Measurements from ENCODE around the gene RXRA.

The RXRA gene

DNA sequence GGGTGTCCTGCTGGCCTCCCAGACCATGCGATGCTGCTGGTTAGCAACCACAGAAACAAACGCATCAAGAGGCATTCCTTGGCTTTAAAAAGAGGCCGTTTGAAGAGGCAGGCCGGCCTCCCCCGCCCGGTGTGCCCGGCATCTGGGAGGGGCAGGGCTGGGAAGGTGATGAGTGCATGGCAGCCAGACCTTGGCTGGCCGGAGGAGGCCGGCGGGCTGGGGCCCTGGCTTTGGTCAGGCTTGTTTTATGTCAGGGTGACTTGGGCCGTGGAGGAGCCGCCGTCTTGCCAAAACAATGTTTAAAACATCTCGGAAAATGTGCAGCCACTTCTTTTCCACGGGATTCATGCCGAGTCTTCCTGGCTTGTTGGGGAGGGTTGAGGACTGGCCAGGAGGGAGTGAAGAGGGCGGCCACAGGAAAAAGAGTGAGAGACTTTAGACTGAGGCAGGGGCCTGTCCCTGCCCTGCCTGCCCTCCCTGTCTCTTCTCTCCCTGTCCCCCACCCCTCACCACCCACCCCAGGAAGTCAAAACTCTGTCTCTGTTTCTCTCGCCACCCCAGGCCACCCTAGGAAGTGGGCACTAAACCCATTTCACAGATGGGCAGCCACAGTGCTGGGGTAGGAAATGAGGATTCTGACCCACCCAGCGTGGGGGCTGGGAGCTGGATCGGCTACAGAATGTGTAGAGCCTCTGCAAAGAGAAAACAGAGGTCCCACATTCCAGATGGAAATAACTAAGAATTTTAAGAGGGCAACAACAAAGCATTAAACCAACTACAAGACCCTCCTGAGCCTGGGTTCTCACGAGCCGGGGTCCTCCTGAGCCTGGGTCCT, 143.0 kb downstream of the RXRA start:
- DNase-seq (ENCODE audit: low read depth in 2 of 2): no peak

DNA sequence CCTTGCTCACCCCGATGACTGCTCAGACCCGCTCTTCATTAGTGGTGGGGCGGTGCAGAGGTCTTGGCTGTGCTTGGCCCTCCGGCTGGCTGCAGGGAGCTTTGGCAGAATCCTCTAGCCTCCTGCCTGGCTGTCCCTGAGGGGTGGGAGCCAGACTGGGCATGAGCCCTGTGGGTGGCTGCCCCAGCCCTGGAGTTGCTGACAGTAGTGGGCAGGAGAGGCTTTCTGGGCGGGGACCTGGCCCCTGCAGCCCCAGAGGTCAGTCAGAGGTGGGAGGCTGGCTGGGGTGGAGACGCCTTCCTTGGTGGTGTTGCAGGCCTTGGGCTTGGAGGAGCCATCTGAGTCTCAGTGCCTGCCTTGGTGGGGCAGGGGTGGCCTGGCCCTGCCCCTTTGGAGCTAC, 146.0 kb downstream of the RXRA start:
- no peak for DNase-seq (ENCODE audit: low read depth in 2 of 2)

- no peak for DNase-seq (ENCODE audit: low read depth in 2 of 2)
Measured at GRCh38 chr9:134473141-134474054, 147.1 kb downstream of the RXRA start.

DNA sequence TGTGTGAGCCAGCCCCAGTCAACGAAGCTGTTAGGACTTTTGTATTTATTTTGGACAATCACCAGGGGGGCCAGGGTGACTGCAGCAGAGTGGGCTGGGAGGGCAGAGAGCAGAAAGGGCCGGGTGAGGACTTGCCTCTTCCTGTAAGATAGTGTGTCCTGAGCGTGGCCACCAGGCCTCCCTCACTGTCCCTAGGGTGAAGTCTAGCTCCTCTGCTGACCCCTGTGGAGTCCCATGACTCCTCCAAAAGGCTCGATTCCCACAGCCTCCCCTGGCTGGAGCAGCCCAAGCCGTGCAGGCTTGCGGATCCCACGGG, 147.8 kb downstream of the RXRA start:
- DNase-seq (ENCODE audit: low read depth in 2 of 2): no peak

DNA sequence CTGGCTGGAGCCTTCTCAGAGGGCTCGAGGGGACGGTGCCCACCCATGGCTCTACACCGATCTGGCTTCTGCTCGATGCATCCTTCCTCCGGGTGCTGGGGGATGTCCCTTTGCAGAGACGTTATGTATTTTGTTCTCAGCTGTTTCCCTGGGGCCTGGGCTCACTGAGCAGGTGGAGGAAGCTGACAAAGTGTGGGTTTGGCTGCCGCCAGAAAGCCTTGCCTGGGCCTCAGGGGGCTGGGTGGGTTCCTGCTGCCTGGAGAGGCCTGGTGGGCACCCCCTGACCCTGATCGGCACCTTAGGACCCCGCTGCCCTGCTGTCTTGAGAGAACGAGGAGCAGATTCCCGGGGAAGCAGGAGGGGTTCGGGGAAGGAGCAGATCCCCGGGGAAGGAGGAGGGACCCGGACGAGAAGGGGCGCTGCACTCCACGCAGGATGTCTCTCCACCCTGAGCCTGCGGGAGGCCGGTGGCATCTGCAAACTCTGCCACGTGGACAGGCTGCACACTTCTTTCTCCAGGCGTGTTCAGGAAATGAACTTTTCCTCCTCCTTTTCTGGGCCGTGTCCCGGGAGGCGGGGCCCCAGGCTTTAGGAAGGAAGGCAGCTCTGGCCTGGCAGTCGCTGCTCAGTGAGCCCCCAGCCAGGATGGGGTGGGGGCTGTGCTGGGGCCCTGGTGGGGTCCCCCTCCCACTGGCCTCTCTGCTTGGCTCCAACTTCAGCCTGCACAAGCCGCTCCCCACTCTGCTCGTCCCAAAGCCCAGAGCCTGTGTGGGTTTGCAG, 148.9 kb downstream of the RXRA start:
- no peak for DNase-seq (ENCODE audit: low read depth in 2 of 2)

GRCh38 chr9:134476272-134476941, 150.2 kb downstream of the RXRA start:
- no peak for DNase-seq (ENCODE audit: low read depth in 2 of 2)

- no peak for DNase-seq (ENCODE audit: low read depth in 2 of 2)
Measured at GRCh38 chr9:134476942-134477335, 150.7 kb downstream of the RXRA start.

DNA sequence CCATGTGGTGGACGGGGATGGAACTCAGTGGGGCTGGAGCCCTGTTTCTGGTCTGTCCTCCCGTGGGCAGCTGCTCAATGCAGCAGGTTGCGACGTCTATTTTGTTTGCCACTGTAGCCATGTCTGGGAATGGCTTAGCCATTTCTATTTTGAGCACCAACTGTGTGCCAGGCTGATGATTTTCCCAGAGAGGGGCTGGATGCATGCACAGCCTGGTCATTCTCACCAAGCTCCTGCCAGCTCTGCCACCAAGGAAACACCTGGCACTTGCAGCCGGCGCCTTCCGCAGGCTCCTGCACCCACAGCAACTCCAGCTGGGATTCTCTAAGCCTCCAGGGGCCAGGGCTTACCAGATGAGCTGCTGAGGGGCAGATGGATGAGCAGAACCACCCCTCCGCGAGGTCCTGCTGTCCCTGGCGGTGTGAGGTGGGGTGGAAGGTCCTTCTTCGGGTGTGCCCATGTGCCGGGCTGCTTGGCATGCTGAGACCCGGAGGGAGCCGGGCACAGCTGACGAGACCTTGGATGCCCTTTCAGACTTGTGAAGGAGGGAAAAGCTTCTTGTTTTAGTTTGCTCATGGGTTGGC, 151.2 kb downstream of the RXRA start:
- DNase-seq (ENCODE audit: low read depth in 2 of 2): no peak

- no peak for DNase-seq (ENCODE audit: low read depth in 2 of 2)
Measured at GRCh38 chr9:134477927-134478326, 151.7 kb downstream of the RXRA start.

- no peak for DNase-seq (ENCODE audit: low read depth in 2 of 2)
Measured at GRCh38 chr9:134481762-134482161, 155.5 kb downstream of the RXRA start.

DNA sequence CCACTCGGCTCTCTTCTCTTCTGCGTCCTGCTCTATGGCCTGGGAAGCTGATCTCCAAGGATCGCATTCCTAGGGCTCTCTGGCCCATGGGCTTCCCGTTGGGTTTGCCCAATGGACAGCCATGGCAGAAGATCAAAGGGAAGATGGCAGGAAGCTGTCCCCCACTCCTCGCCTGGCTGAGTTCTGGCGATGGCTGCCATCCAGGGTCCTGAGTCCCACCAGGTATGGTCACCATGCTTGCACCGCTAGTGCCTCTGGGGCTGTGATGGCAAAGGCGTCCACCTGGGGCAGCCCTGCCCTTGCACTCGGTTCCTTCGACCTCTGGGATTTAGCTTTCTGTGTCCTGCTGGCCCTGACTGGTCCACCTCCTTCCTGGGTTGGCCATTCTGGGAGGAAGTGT, 156.0 kb downstream of the RXRA start:
- DNase-seq (ENCODE audit: low read depth in 2 of 2): no peak

GRCh38 chr9:134483361-134484184, 157.3 kb downstream of the RXRA start:
- no peak for DNase-seq (ENCODE audit: low read depth in 2 of 2)

DNA sequence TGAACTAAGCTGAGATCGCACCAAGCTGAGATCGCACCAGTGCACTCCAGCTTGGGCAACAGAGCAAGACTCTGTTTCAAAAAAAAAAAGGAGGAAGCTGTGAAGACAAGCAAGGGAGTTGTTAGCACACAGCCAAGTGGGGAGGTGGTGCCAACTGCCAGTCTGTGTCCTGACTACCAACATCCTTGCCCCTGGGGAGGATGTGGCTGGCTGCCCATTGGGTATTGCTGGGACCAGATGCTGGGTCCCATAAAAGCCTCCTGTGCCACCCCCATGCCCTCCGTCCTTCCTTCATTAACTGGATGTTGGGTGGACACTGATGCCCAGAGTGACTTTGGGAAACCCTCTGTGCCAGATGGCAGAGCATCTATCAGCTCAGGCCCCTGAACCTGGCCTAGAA, 158.2 kb downstream of the RXRA start:
- no peak for DNase-seq (ENCODE audit: low read depth in 2 of 2)

- DNase-seq (ENCODE audit: low read depth in 2 of 2): no peak
Measured at GRCh38 chr9:134485653-134486052, 159.4 kb downstream of the RXRA start.

DNA sequence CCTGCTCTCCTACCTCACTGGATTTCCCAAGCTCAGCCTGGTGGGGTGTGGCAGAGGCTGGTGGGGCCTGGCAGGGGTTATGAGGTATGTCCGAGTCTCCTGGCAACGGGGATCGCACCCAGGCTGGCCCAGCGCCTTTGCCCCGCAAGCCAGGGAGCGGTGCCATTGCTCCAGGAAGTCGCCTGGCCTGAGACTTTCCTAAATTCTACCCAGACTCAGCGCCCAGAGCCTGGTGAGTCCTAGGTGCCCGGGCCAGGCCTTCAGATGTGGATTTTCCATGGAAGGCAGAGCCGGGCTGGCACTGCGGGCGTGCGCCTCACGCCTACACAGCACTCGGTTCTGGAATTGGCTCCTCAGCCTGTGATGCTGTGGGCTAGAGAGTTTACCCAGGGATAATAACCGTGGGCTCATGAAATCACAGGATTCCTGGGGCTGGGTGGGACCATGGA, 159.9 kb downstream of the RXRA start:
- no peak for DNase-seq (ENCODE audit: low read depth in 2 of 2)

GRCh38 chr9:134486596-134486995, 160.3 kb downstream of the RXRA start:
- DNase-seq (ENCODE audit: low read depth in 2 of 2): no peak
